Liver (tissue), 9 donors: ENCODE data around the gene RARS1. TPM values are rescaled to one million over a fixed set of nuclear protein-coding genes. Genes with fewer than 3 reads are reported as not detected.

Experiments
- DNase-seq: peaks from one replicate; pipeline ENCODE4 v3.0.0-alpha.2; 2017; ENCODE audit warnings: low spot score
- H3K27ac ChIP-seq, 2 donors: one replicate each; pipeline ENCODE4 v1.7.0; 2013; ENCODE audit warnings: inconsistent platforms in 2 of 2, low read length in 2 of 2, control low read depth in 1 of 2, low read depth in 1 of 2, mild to moderate bottlenecking in 1 of 2
- H3K27me3 ChIP-seq, 4 donors: one replicate each; pipeline versions ENCODE4 v1.6.1 to v1.7.0; 2013; ENCODE audit warnings: low read length in 3 of 4, inconsistent platforms in 1 of 4, mild to moderate bottlenecking in 1 of 4, moderate library complexity in 1 of 4; ENCODE audit not compliant: control insufficient read depth in 4 of 4, insufficient read depth in 4 of 4
- H3K36me3 ChIP-seq, 4 donors: one replicate each; pipeline versions ENCODE4 v1.6.1 to v1.7.0; 2013; ENCODE audit warnings: low read length in 3 of 4, mild to moderate bottlenecking in 3 of 4, low read depth in 1 of 4, moderate library complexity in 1 of 4; ENCODE audit not compliant: control insufficient read depth in 4 of 4, insufficient read depth in 3 of 4
- H3K4me1 ChIP-seq, 4 donors: one replicate each; pipeline versions ENCODE4 v1.6.1 to v1.7.0; 2013; ENCODE audit warnings: low read length in 3 of 4, mild to moderate bottlenecking in 3 of 4, moderate library complexity in 1 of 4; ENCODE audit not compliant: control insufficient read depth in 4 of 4, insufficient read depth in 4 of 4
- H3K4me3 ChIP-seq, 3 donors: one replicate each; pipeline versions ENCODE4 v1.6.1 to v1.7.0; 2013; ENCODE audit warnings: low read length in 3 of 3, control low read depth in 1 of 3, low read depth in 1 of 3, mild to moderate bottlenecking in 1 of 3
- H3K9ac ChIP-seq, 2 donors: one replicate each; pipeline ENCODE4 v1.7.0; 2013; ENCODE audit warnings: low read length in 2 of 2, mild to moderate bottlenecking in 2 of 2, moderate library complexity in 2 of 2, control low read depth in 1 of 2, low read depth in 1 of 2
- H3K9me3 ChIP-seq, 4 donors: one replicate each; pipeline versions ENCODE4 v1.6.1 to v1.7.0; 2013; ENCODE audit warnings: low read length in 3 of 4; ENCODE audit not compliant: control insufficient read depth in 4 of 4
- CTCF ChIP-seq: fragments of 150-350 bp; IDR thresholded peaks from 2 replicates; pipeline ENCODE4 v1.5.1; 2017; ENCODE audit warnings: improper control_type of control experiment, low read depth, low read length; ENCODE audit not compliant: missing input control
- EGR1 ChIP-seq, 2 donors: IDR thresholded peaks; 2 replicates each; pipeline ENCODE4 v1.6.1; 2016 to 2018; ENCODE audit warnings: antibody characterized with exemption in 2 of 2, low read depth in 2 of 2
- FOXA1 ChIP-seq: IDR thresholded peaks from 2 replicates; pipeline ENCODE4 v1.6.1; 2016; ENCODE audit warnings: antibody characterized with exemption
- FOXA2 ChIP-seq: IDR thresholded peaks from 2 replicates; pipeline ENCODE4 v1.6.1; 2016; ENCODE audit warnings: antibody characterized with exemption
- GABPA ChIP-seq, 2 donors: IDR thresholded peaks in 1 of 2; conservative IDR thresholded peaks in 1 of 2; 2 replicates each; pipeline ENCODE4 v1.6.1; 2016; ENCODE audit warnings: antibody characterized with exemption in 2 of 2, mild to moderate bottlenecking in 1 of 2, moderate library complexity in 1 of 2
- HNF4A ChIP-seq, 2 donors: conservative IDR thresholded peaks; 2 replicates each; pipeline ENCODE4 v1.6.1; 2016; ENCODE audit warnings: antibody characterized with exemption in 2 of 2, mild to moderate bottlenecking in 2 of 2
- HNF4G ChIP-seq: IDR thresholded peaks from 2 replicates; pipeline ENCODE4 v1.6.1; 2016; ENCODE audit warnings: antibody characterized with exemption
- JUND ChIP-seq, 2 donors: IDR thresholded peaks; 2 replicates each; pipeline ENCODE4 v1.6.1; 2016; ENCODE audit warnings: antibody characterized with exemption in 2 of 2
- MAX ChIP-seq: IDR thresholded peaks from 2 replicates; pipeline ENCODE4 v1.6.1; 2016; ENCODE audit warnings: antibody characterized with exemption
- NR2F2 ChIP-seq: IDR thresholded peaks from 2 replicates; pipeline ENCODE4 v1.6.1; 2016; ENCODE audit warnings: antibody characterized with exemption
- RAD21 ChIP-seq, 2 donors: IDR thresholded peaks; 2 replicates each; pipeline ENCODE4 v1.6.1; 2016; ENCODE audit warnings: antibody characterized with exemption in 2 of 2, mild to moderate bottlenecking in 2 of 2
- RXRA ChIP-seq, 2 donors: IDR thresholded peaks; 2 replicates each; pipeline ENCODE4 v1.6.1; 2017 to 2018; ENCODE audit warnings: antibody characterized with exemption in 2 of 2, mild to moderate bottlenecking in 1 of 2
- SP1 ChIP-seq: IDR thresholded peaks from 2 replicates; pipeline ENCODE4 v1.6.1; 2018; ENCODE audit warnings: antibody characterized with exemption, mild to moderate bottlenecking
- TAF1 ChIP-seq: conservative IDR thresholded peaks from 2 replicates; pipeline ENCODE4 v1.6.1; 2016; ENCODE audit warnings: antibody characterized with exemption, mild to moderate bottlenecking
- YY1 ChIP-seq: IDR thresholded peaks from 2 replicates; pipeline ENCODE4 v1.6.1; 2016; ENCODE audit warnings: antibody characterized with exemption, mild to moderate bottlenecking
- WGBS: extraction: QIAGEN DNeasy Blood & Tissue Kit; methylation state at CpG from one replicate; pipeline ENCODE4 v1.1.7; 2013; 5-methylcytosine and 5-hydroxymethylcytosine counted together
- polyA plus RNA-seq, 2 donors: library from polyadenylated mRNA; stranded (reverse) in 1 of 2; unstranded in 1 of 2; fragments of 200-250 nt in 1 of 2; fragments of >200 nt in 1 of 2; fragmentation: Nextera tagmentation in 1 of 2; extraction: Ambion mirVana in 1 of 2; gene quantifications; one replicate each; pipeline versions ENCODE4 v1.2.1 to v1.2.3, GENCODE V29; 2013 to 2015
- total RNA-seq, 2 donors: library from RNA; depleted of rRNA; stranded (reverse); fragments of >200 nt; gene quantifications; one replicate each; pipeline ENCODE4 v1.2.3, GENCODE V29; 2014
- TF ChIP-seq, protein P1 (sequence below): IDR thresholded peaks from 2 replicates; pipeline ENCODE4 v1.6.1; 2016; ENCODE audit warnings: antibody characterized with exemption
- TF ChIP-seq, protein P2 (sequence below): IDR thresholded peaks from 2 replicates; pipeline ENCODE4 v1.6.1; 2016; ENCODE audit warnings: antibody characterized with exemption
- TF ChIP-seq, protein P3 (sequence below): IDR thresholded peaks from 2 replicates; pipeline ENCODE4 v1.6.1; 2016; ENCODE audit warnings: antibody characterized with exemption, mild to moderate bottlenecking
- donor health status: healthy.
- donor health status: healthy.
- donor health status: healthy.
- donor health status: healthy.
- donor health status: healthy.

The RARS1 gene
- total and polyA plus RNA-seq, 4 donors: 16.5 to 42.5 (median 30.1) TPM

DNA sequence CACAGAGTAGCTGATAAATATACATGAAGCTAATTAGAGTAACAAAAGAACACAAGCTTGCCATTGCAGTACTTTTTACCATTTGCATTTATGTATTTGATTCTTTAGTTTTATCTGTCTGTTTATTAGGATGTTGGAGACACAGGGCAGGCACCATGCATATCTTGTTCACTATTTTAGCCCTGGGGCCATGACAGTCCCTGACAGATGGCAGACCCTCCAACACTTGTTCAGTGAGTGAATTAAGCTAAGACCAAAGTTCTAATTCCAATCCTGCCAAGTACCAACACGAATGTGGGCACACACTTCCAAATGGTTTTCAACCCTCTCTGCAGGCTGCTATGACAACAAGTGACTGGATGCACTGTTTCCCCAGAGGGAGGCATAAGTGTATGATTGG is 12.0 kb upstream of the RARS1 start:
- WGBS: 58% methylated on average over 1 of the region's 1 CpG
- Histone ChIP-seq H3K36me3 (peaks cover 0 to 31% (median 7%) of the 10 kb centered on the region in 4 donors), H3K27ac (no peak overlapping the region), H3K9me3 (no peaks in the 10 kb centered on the region), H3K9ac (no peak overlapping the region), H3K4me3 (no peak overlapping the region), H3K4me1 (no peaks in the 10 kb centered on the region), H3K27me3 (no peaks in the 10 kb centered on the region)
- TF ChIP-seq YY1 (no peak), SP1 (no peak), EGR1 (IDR thresholded peaks at IDR 0.05; ENCODE audit: low read depth in 2 of 2) (no peak), FOXA2 (no peak), NR2F2 (no peak), HNF4A (conservative IDR thresholded peaks at IDR 0.05) (no peak), HNF4G (no peak), MAX (no peak), CTCF (no peak), RAD21 (IDR thresholded peaks at IDR 0.05) (no peak), JUND (IDR thresholded peaks at IDR 0.05) (no peak), RXRA (IDR thresholded peaks at IDR 0.05) (no peak), TAF1 (no peak), FOXA1 (no peak), GABPA (IDR thresholded peaks at IDR 0.05 in 1 of 2, conservative IDR thresholded peaks at IDR 0.05 in 1 of 2) (no peak)
- TF ChIP-seq, protein P1, sequence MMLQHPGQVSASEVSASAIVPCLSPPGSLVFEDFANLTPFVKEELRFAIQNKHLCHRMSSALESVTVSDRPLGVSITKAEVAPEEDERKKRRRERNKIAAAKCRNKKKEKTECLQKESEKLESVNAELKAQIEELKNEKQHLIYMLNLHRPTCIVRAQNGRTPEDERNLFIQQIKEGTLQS: no peak
- TF ChIP-seq, protein P2, sequence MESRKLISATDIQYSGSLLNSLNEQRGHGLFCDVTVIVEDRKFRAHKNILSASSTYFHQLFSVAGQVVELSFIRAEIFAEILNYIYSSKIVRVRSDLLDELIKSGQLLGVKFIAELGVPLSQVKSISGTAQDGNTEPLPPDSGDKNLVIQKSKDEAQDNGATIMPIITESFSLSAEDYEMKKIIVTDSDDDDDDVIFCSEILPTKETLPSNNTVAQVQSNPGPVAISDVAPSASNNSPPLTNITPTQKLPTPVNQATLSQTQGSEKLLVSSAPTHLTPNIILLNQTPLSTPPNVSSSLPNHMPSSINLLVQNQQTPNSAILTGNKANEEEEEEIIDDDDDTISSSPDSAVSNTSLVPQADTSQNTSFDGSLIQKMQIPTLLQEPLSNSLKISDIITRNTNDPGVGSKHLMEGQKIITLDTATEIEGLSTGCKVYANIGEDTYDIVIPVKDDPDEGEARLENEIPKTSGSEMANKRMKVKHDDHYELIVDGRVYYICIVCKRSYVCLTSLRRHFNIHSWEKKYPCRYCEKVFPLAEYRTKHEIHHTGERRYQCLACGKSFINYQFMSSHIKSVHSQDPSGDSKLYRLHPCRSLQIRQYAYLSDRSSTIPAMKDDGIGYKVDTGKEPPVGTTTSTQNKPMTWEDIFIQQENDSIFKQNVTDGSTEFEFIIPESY: no peak
- TF ChIP-seq, protein P3, sequence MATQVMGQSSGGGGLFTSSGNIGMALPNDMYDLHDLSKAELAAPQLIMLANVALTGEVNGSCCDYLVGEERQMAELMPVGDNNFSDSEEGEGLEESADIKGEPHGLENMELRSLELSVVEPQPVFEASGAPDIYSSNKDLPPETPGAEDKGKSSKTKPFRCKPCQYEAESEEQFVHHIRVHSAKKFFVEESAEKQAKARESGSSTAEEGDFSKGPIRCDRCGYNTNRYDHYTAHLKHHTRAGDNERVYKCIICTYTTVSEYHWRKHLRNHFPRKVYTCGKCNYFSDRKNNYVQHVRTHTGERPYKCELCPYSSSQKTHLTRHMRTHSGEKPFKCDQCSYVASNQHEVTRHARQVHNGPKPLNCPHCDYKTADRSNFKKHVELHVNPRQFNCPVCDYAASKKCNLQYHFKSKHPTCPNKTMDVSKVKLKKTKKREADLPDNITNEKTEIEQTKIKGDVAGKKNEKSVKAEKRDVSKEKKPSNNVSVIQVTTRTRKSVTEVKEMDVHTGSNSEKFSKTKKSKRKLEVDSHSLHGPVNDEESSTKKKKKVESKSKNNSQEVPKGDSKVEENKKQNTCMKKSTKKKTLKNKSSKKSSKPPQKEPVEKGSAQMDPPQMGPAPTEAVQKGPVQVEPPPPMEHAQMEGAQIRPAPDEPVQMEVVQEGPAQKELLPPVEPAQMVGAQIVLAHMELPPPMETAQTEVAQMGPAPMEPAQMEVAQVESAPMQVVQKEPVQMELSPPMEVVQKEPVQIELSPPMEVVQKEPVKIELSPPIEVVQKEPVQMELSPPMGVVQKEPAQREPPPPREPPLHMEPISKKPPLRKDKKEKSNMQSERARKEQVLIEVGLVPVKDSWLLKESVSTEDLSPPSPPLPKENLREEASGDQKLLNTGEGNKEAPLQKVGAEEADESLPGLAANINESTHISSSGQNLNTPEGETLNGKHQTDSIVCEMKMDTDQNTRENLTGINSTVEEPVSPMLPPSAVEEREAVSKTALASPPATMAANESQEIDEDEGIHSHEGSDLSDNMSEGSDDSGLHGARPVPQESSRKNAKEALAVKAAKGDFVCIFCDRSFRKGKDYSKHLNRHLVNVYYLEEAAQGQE: no peak
- no peak for DNase-seq
